ENCODE measurements around the gene RELT. TPM values are rescaled to one million over a fixed set of nuclear protein-coding genes. Genes with fewer than 3 reads are reported as not detected.
"Not testable (repeated sequence)": the region's sequence is repeated elsewhere in the genome, so short reads cannot be mapped to it uniquely, and the experiment has no call there.

The RELT gene
- total and polyA plus RNA-seq, 3 donors from 2014 or later = 6.2 to 8.6 (median 8.4) TPM

DNA sequence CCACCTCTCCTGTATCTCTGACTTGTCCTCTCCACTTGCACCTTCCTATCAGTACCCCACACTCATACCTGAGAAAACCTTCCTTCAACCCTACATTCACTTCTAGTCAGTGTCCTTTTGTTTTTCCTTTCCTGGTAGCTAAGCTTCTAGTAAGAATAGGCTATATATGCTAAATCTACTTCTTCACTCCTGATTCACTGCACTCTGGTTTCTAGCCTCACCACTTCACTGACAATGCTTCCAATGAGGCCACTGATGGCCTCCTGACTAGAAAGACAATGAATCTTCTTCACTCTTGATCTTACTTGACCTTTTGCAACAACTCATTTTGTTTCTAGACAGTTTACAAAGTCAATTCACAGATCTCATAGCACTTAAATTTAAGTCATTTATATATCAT lies 52.0 kb downstream of the RELT start:
- H3K27me3 ChIP-seq = no peaks in the 10 kb centered on the region
- no peak for DNase-seq
- H3K27ac ChIP-seq = no peak overlapping the region
- TF ChIP-seq, protein P1, sequence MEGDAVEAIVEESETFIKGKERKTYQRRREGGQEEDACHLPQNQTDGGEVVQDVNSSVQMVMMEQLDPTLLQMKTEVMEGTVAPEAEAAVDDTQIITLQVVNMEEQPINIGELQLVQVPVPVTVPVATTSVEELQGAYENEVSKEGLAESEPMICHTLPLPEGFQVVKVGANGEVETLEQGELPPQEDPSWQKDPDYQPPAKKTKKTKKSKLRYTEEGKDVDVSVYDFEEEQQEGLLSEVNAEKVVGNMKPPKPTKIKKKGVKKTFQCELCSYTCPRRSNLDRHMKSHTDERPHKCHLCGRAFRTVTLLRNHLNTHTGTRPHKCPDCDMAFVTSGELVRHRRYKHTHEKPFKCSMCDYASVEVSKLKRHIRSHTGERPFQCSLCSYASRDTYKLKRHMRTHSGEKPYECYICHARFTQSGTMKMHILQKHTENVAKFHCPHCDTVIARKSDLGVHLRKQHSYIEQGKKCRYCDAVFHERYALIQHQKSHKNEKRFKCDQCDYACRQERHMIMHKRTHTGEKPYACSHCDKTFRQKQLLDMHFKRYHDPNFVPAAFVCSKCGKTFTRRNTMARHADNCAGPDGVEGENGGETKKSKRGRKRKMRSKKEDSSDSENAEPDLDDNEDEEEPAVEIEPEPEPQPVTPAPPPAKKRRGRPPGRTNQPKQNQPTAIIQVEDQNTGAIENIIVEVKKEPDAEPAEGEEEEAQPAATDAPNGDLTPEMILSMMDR (IDR thresholded peaks at IDR 0.05) = no peak
- no peak for TF ChIP-seq POLR2A (IDR thresholded peaks at IDR 0.05)
- H3K4me1 ChIP-seq = no peaks in the 10 kb centered on the region
- intact Hi-C loops (cut with DNase I; ENCODE audit: low total_unique reads) = no loop called here
- H3K9me3 ChIP-seq = no peaks in the 10 kb centered on the region
- H3K4me3 ChIP-seq = no peak overlapping the region
- no peaks in the 10 kb centered on the region for H3K36me3 ChIP-seq (ENCODE audit: low read depth, missing control alignments)

DNA sequence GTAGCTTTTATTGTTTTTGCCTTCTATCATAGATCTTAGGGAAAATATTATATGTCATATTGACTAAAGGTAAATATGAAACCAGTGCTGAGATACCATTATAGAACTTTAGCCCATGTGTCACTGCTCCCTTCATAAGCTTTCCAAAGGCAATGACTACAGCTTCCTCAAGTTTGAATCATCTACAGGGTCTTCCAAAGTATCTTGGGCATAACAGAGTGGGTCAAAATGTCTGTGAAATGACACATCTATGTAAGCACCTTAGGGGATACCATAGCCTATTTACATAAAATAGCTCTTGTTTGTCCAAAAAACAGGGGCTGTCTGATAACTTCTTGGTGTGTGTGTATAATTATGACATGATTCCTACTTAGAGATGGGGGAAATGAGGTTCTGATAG lies 52.5 kb downstream of the RELT start:
- H3K27me3 ChIP-seq = no peaks in the 10 kb centered on the region
- no peaks in the 10 kb centered on the region for H3K9me3 ChIP-seq

DNA sequence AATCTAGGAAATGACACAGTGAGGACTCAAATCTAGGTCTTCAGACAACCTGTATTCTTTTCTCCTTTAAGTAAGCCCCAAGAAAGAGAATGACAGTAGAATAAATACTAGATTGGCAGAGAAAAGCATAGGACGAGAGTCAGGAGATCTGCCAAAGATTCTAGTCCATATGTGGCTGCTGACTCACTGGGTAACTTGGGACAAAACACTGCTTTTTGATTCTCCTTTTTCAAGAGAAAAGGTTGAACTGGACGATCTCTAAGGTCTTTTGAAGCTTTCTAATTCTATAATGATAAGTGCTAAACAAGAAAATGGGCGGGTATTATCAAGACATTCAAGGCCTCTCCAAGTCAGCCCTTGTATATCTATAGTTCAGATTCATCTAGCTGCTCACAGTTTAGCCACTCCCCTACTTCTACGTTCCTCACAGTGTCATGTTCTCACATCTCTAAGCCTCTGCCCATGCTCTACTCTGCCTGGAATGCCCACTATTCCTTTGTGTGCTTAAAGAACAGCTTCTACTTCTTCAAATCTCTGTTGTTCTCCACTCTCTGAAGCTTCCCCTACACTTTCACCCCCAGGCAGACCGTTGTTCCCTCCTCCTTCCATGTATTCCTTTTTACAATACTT lies 53.0 kb downstream of the RELT start:
- TF ChIP-seq, protein P1 (IDR thresholded peaks at IDR 0.05) = no peak
- no peak for TF ChIP-seq POLR2A (IDR thresholded peaks at IDR 0.05)
- no peaks in the 10 kb centered on the region for H3K4me1 ChIP-seq
- 69 to 77% methylated on average over 5 of the region's 5 CpGs for WGBS, 2 donors
- no peak for DNase-seq
- H3K36me3 ChIP-seq (ENCODE audit: low read depth, missing control alignments) = no peaks in the 10 kb centered on the region
- H3K4me3 ChIP-seq = no peak overlapping the region
- no peak overlapping the region for H3K27ac ChIP-seq
- intact Hi-C loops (cut with DNase I; ENCODE audit: low total_unique reads) = no loop called here
- no peaks in the 10 kb centered on the region for H3K9me3 ChIP-seq
- no peaks in the 10 kb centered on the region for H3K27me3 ChIP-seq

More for the DNA sequence above, 52.5 kb downstream of the RELT start:
- intact Hi-C loops (cut with DNase I; ENCODE audit: low total_unique reads) = no loop called here
- H3K27ac ChIP-seq = no peak overlapping the region
- no peak for DNase-seq
- TF ChIP-seq, protein P1 (IDR thresholded peaks at IDR 0.05) = no peak
- no peak for TF ChIP-seq POLR2A (IDR thresholded peaks at IDR 0.05)
- no peaks in the 10 kb centered on the region for H3K36me3 ChIP-seq (ENCODE audit: low read depth, missing control alignments)
- no peaks in the 10 kb centered on the region for H3K4me1 ChIP-seq
- H3K4me3 ChIP-seq = no peak overlapping the region

DNA sequence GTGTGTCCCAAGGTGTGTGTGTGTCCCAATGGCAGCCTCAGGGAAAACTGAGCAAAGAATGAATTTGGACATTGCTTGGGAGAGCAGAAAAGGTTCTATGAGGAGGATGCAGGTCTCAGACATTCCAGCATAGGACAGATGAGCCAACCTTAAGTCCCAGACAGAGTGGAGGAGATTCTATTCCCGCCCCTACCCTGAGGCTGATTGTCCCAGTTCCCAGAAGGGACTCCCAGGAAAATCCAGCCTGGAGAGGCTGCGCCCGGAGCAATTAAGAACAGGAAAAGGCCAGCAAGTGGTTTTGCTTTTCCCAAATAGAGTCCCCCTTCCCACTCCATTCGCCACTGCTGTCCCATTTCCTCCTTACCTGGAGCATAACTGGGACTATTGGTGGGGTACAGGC lies 54.1 kb downstream of the RELT start:
- intact Hi-C loops (cut with DNase I; ENCODE audit: low total_unique reads) = no loop called here
- Histone ChIP-seq H3K9me3 (no peaks in the 10 kb centered on the region), H3K27me3 (no peaks in the 10 kb centered on the region), H3K4me3 (no peak overlapping the region), H3K36me3 (ENCODE audit: low read depth, missing control alignments) (no peaks in the 10 kb centered on the region), H3K27ac (no peak overlapping the region), H3K4me1 (no peaks in the 10 kb centered on the region)
- no peak for TF ChIP-seq POLR2A (IDR thresholded peaks at IDR 0.05)
- TF ChIP-seq, protein P1 (IDR thresholded peaks at IDR 0.05) = no peak
- no peak for DNase-seq
- 85 to 95% methylated on average over 4 of the region's 4 CpGs for WGBS, 2 donors

DNA sequence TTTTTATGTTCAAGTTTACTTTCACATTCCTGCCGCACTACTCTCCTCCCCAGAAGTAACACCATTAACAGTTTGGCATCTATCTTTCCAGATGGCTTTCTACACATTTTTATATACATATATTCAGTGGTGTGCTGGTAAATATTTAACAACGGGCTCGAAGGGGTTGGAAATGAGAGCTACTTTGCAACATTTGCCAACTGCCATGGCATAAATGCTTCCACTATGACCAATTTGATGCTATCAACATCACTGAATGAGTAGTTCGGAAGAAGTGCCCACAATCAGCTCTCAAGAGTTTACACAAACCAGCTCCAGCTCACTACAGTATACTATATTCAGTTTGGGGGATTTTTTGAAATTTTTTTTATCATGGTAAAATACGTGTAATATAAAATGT lies 55.2 kb downstream of the RELT start:
- H3K36me3 ChIP-seq (ENCODE audit: low read depth, missing control alignments) = no peaks in the 10 kb centered on the region
- no peak for DNase-seq
- H3K9me3 ChIP-seq = no peaks in the 10 kb centered on the region
- 91 to 98% methylated on average over 5 of the region's 5 CpGs for WGBS, 2 donors
- intact Hi-C loops (cut with DNase I; ENCODE audit: low total_unique reads) = no loop called here
- H3K27me3 ChIP-seq = no peaks in the 10 kb centered on the region
- peaks cover 4% of the 10 kb centered on the region for H3K4me1 ChIP-seq
- no peak overlapping the region for H3K27ac ChIP-seq
- H3K4me3 ChIP-seq = no peak overlapping the region
- TF ChIP-seq, protein P1 (IDR thresholded peaks at IDR 0.05) = no peak
- no peak for TF ChIP-seq POLR2A (IDR thresholded peaks at IDR 0.05)

DNA sequence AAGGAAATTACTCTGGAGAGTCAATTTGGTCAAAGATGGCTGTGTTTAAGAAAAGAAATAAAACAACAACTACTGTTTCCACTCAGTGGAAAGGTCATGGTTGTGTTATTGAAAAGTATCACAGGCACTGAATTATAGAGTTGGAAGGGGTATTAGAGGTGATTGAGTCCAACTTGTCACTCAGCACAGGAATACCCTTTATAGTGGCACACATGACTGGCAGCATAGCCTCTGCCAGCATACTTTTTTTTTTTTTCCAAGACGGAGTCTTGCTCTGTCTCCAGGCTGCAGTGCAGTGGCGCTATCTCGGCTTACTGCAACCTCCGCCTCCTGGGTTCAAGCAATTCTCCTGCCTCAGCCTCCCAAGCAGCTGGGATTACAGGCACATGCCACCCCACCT lies 60.7 kb downstream of the RELT start:
- intact Hi-C loops (cut with DNase I; ENCODE audit: low total_unique reads); DNase-seq; H3K27ac ChIP-seq; H3K27me3 ChIP-seq; H3K36me3 ChIP-seq (ENCODE audit: low read depth, missing control alignments); H3K4me3 ChIP-seq; H3K9me3 ChIP-seq: not testable (repeated sequence)
- peaks cover 15% of the 10 kb centered on the region for H3K4me1 ChIP-seq
- WGBS, 2 donors = 96 to 99% methylated on average over 4 of the region's 4 CpGs

All from testis (tissue), 3 donors.